ENCODE measurements around the gene DLG1. TPM values are rescaled to one million over a fixed set of nuclear protein-coding genes. Genes with fewer than 3 reads are reported as not detected.
"Not testable (repeated sequence)": the region's sequence is repeated elsewhere in the genome, so short reads cannot be mapped to it uniquely, and the experiment has no call there.

DLG1 gene
- total RNA-seq, 1 experiment from 2014 or later, result 81.2 TPM

DNA sequence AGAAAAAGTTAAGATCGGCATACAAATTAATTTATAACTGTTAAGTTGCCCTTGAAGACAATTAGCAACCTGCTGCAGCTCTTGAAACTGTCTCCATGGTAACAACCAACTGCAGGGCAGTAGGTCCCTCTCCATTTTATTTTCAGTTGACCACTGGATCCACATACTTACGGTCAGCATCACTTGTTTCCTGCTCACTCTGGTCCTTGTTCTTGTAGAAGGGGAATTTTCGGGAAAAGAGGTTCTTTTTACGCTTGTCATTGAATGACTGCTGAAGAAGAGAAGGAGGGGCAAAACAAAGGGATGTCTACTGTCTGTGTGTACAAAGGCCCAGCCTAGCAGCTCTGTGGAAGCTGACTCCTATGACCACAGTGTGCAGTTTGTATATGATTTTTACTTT, 222.0 kb downstream of the DLG1 start:
- Histone ChIP-seq H3K27ac (no peak overlapping the region), H3K27me3 (replicated peaks) (no peaks in the 10 kb centered on the region), H3K4me3 (no peak overlapping the region), H3K4me1 (replicated peaks) (no peaks in the 10 kb centered on the region), H3K9me3 (replicated peaks) (no peaks in the 10 kb centered on the region), H3K36me3 (peaks cover 42% of the 10 kb centered on the region)
- DNase-seq (ENCODE audit: low read depth in 1 of 2, low spot score in 2 of 2), result no peak

DNA sequence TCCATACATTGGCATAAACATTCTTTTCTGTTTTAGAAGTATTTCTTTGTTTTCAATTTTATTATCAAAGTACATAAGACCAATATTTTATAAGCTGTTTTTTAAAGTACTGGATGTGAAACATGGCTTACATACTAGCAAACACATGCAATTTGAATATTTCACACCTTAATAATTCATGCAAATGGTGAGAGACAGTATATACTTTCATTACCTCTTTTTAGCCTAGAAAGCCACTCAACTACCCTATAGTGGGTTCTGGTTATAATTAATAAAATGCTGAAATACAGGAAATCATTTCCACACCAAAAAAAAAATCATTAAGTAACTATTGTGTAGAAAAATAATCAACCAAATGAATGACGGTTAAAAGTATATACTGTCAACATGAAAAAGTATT, 230.3 kb downstream of the DLG1 start:
- Histone ChIP-seq H3K4me1 (replicated peaks) (peaks cover 6% of the 10 kb centered on the region), H3K4me3 (no peak overlapping the region), H3K27ac (no peak overlapping the region), H3K36me3 (peaks cover 30% of the 10 kb centered on the region), H3K9me3 (replicated peaks) (no peaks in the 10 kb centered on the region), H3K27me3 (replicated peaks) (no peaks in the 10 kb centered on the region)
- no peak for DNase-seq (ENCODE audit: low read depth in 1 of 2, low spot score in 2 of 2)

DNA sequence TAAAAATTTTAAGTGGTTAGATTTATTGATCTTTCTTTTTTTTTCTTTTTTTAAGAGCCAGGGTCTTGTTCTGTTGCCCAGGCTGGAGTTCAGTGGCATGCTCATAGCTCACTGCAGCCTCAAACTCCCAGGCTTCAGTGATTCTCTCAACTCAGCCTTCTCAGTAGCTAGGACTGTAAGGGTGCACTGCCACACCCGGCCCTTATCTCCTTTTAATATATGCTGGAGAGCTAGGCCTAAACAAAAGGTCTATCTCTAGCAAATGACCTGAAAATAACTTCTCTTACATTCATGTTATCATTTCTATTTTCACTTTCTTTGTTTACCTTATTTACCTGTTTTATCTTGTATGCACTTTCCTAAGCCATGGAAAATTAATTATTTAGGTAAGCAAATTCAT, 233.6 kb downstream of the DLG1 start:
- no peak for DNase-seq (ENCODE audit: low read depth in 1 of 2, low spot score in 2 of 2)
- H3K4me1 ChIP-seq (replicated peaks), result peaks cover 6% of the 10 kb centered on the region
- H3K9me3 ChIP-seq (replicated peaks), result no peaks in the 10 kb centered on the region
- peaks cover 49% of the 10 kb centered on the region for H3K36me3 ChIP-seq
- H3K27me3 ChIP-seq (replicated peaks), result no peaks in the 10 kb centered on the region
- no peak overlapping the region for H3K4me3 ChIP-seq
- H3K27ac ChIP-seq, result no peak overlapping the region

DNA sequence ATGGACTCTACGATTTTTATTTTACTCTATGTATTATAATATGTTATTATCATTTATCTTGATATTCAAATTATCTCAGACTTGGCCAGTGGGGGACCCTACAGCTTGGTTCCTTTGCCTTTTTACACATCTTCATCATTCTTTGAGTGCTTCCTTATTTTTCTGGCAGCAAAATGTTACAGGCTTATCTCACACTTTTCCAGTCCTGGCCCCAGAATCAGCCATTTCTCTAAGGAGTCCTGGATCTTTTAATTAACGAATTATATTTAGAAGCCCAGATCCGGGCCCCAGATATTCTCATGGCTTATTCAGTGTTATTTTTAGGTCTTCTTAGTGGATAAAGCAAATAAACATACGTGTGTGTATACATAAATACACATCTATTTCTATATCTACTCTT, 236.0 kb downstream of the DLG1 start:
- Histone ChIP-seq H3K4me1 (replicated peaks) (peaks cover 6% of the 10 kb centered on the region), H3K9me3 (replicated peaks) (no peaks in the 10 kb centered on the region), H3K4me3 (no peak overlapping the region), H3K27ac (no peak overlapping the region), H3K27me3 (replicated peaks) (no peaks in the 10 kb centered on the region), H3K36me3 (peaks cover 70% of the 10 kb centered on the region)
- DNase-seq (ENCODE audit: low read depth in 1 of 2, low spot score in 2 of 2), result no peak

DNA sequence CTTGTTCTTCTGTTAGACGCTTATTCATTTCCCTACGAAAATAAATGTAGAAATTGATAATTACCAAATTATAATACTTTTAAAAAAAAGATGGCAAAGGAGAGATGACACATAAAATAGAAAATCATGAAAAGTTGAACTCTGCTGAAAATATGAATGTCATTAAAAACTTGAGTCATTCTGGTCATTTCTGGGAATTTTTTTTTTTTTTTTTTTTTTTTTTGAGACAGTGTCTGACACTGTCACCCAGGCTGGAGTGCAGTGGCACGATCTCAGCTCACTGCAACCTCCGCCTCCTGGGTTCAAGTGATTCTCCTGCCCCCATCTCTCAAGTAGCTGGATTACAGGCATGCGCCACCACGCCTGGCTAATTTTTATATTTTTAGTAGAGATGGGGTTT, 246.8 kb downstream of the DLG1 start:
- not testable (repeated sequence) for DNase-seq (ENCODE audit: low read depth in 1 of 2, low spot score in 2 of 2); H3K4me3 ChIP-seq; H3K27me3 ChIP-seq (replicated peaks); H3K9me3 ChIP-seq (replicated peaks); H3K27ac ChIP-seq; H3K4me1 ChIP-seq (replicated peaks)
- peaks cover 65% of the 10 kb centered on the region for H3K36me3 ChIP-seq

DNA sequence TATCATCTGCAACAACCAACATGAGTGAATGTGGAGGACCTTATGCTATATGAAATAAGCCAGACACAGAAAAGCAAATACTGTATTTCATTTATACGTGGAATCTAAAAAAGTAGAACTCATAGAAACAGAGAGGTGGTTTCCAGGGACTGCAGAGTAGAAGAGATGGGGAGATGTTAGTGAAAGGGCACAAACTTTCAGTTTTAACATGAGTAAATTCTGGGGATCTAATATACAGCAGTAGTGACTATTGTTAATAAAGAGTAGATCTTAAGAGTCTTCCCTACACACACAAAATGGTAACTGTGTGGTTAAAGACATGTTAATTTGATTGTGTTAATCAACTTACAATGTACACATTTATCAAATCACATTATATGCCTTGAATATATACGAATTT, 247.9 kb downstream of the DLG1 start:
- Histone ChIP-seq H3K9me3 (replicated peaks) (no peaks in the 10 kb centered on the region), H3K4me1 (replicated peaks) (no peaks in the 10 kb centered on the region), H3K27me3 (replicated peaks) (no peaks in the 10 kb centered on the region), H3K36me3 (peaks cover 66% of the 10 kb centered on the region), H3K4me3 (no peak overlapping the region), H3K27ac (no peak overlapping the region)
- DNase-seq (ENCODE audit: low read depth in 1 of 2, low spot score in 2 of 2), result no peak

DNA sequence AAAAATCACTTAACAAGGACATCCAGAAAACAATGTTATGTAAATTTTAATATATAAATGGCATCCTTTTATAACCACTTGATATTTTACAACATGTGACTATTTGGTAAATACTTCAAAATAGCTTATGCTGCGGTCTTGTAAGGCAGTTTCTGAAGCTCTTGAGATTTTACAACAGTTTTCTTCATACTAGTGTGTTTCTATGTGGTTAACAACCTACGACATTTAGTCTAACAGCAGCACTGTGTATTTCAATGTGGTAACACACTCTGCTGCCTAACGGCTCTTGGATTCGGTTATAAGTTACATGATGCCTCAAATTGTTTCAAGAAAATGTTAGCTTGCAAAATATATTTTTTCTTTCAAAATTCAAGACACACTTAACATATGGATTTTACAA, 255.9 kb downstream of the DLG1 start:
- H3K4me3 ChIP-seq, result no peak overlapping the region
- no peak for DNase-seq (ENCODE audit: low read depth in 1 of 2, low spot score in 2 of 2)
- 0 out of 2 replicates have a peak, but pooled peaks cover 1% of the 10 kb centered on the region for H3K27me3 ChIP-seq (replicated peaks)
- H3K27ac ChIP-seq, result no peak overlapping the region
- no peaks in the 10 kb centered on the region for H3K4me1 ChIP-seq (replicated peaks)
- peaks cover 35% of the 10 kb centered on the region for H3K36me3 ChIP-seq
- H3K9me3 ChIP-seq (replicated peaks), result no peaks in the 10 kb centered on the region

DNA sequence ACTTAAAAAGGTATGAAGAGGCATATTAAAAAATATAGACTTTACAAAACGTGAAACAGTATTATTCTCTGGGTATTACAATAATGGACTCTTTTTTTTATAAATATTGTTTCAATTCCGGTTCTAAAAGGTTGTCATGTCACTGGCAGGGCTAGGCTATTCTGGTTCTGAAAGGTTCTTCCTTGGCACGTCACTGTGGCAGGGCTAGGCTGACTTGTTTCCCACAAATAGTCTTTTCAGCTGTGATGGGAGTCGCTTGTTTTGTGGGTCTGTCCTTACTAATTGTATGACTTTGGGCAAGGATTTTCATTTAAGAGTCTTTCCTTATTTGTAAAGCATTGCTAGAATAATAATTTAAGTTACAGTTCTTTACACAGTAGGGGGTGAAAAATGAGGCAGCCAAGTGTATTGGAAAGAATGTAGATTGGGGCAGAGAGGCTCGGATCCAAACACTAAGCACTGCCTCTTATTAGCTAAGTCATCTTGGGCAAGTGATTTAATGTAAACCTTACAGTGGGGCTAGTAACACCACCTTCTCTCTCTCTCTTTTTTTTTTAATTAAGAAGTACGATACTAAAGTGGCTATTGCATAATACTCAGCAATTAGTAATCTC, 256.4 kb downstream of the DLG1 start:
- Histone ChIP-seq H3K4me1 (replicated peaks) (no peaks in the 10 kb centered on the region), H3K4me3 (no peak overlapping the region), H3K36me3 (peaks cover 35% of the 10 kb centered on the region), H3K27me3 (replicated peaks) (peaks cover 5% of the 10 kb centered on the region; the same call in 1 of the 2 replicates), H3K27ac (no peak overlapping the region), H3K9me3 (replicated peaks) (no peaks in the 10 kb centered on the region)
- DNase-seq (ENCODE audit: low read depth in 1 of 2, low spot score in 2 of 2), result no peak

DNA sequence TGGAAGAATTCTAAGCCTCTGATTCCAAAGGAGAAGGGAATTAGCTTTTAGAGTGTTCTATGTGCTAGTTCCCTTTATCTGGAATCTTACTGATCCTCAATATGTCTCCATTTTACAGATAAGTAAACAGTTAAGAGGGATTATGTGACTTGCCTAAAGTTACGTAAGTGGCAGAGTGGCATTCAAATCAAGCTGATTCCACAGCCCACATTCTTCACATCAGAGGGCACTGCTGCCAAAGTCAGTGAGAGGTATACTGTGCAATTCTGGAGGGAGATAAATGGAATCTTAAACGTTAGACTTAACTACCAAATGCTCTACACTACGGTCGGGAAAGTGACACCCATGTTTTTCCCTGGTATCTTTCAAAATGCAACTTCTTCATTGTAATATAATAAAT, 257.8 kb downstream of the DLG1 start:
- no peak for DNase-seq (ENCODE audit: low read depth in 1 of 2, low spot score in 2 of 2)
- Histone ChIP-seq H3K27me3 (replicated peaks) (peaks cover 18% of the 10 kb centered on the region), H3K4me1 (replicated peaks) (peaks cover 5% of the 10 kb centered on the region; the same call in 1 of the 2 replicates), H3K27ac (no peak overlapping the region), H3K4me3 (no peak overlapping the region), H3K9me3 (replicated peaks) (no peaks in the 10 kb centered on the region), H3K36me3 (peaks cover 27% of the 10 kb centered on the region)

DNA sequence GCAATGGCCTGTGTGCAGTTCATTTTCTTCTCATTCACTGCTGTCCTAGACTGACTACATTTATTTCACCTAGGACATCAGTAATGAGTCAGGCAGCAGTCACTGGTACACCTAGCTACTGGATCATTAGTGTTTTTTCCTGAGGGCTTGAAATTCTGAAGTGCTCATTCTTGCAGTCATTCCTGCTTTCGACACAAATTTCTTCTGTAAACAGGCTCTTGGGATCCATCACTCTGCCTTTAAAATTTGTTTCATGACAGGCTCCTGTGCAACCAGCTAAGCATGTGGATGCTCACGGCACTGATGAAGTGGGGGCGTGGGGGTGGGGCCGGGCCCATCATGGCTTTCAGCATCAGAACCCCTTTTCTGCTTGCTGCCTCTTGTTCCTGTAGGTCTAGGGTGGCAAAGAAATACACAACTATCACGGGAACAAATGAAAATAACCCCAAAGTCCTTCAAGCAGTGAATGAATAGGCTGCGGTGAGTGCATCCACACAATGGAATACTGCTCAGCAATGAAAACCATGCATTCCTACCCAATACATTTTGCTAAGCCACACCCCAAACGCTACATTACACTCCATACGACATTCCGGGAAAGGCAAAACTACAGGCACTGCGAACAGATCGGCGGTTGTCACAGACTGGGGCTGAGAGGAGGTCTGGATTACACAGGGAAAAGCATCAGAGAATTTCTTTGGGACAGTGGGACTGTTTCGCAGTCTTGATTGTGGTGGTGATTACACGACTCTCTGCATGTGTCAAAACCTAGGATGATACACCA, 259.5 kb downstream of the DLG1 start:
- Histone ChIP-seq H3K27me3 (replicated peaks) (peaks cover 22% of the 10 kb centered on the region), H3K4me3 (no peak overlapping the region), H3K4me1 (replicated peaks) (peaks cover 5% of the 10 kb centered on the region; the same call in 1 of the 2 replicates), H3K36me3 (peaks cover 10% of the 10 kb centered on the region), H3K27ac (no peak overlapping the region), H3K9me3 (replicated peaks) (no peaks in the 10 kb centered on the region)
- DNase-seq (ENCODE audit: low read depth in 1 of 2, low spot score in 2 of 2), result no peak

DNA sequence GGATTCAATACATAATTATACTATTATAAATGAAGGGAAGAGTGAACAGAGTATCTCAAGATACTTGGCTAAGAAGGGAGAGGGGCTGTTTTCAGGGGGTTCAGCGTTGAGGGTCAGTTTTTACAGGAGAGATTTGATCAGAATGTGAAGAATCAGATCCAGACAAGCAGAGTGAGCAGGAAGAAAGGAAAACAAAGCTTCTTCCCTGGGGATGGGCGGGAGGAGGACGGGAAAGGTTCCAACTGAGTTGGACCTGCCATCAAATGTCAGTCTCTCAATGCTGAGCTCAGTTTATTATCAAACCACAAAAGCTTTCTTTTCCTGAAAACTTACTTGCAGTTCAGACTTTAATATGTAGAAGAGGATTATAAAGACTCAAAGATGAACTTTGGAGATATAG, 262.8 kb downstream of the DLG1 start:
- Histone ChIP-seq H3K4me1 (replicated peaks) (peaks cover 20% of the 10 kb centered on the region), H3K36me3 (no peaks in the 10 kb centered on the region), H3K27me3 (replicated peaks) (peaks cover 22% of the 10 kb centered on the region), H3K4me3 (no peak overlapping the region), H3K27ac (no peak overlapping the region), H3K9me3 (replicated peaks) (no peaks in the 10 kb centered on the region)
- DNase-seq (ENCODE audit: low read depth in 1 of 2, low spot score in 2 of 2), result no peak

DNA sequence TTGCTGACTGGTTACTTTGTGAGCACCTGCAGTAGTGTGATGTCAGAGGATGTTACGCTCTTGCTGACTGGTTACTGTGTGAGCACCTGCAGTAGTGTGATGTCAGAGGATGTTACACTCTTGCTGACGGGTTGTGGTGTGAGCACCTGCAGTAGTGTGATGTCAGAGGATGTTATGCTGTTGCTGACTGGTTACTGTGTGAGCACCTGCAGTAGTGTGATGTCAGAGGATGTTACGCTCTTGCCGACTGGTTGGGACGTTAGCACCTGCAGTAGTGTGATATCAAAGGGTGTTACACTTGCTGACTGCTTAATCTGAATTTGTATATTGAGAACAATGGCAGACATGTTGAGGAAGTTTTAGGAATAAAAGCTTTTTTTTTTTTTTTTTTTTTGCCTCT, 263.6 kb downstream of the DLG1 start:
- H3K9me3 ChIP-seq (replicated peaks); H3K36me3 ChIP-seq; DNase-seq (ENCODE audit: low read depth in 1 of 2, low spot score in 2 of 2); H3K27ac ChIP-seq; H3K4me3 ChIP-seq: not testable (repeated sequence)
- Histone ChIP-seq H3K27me3 (replicated peaks) (peaks cover 22% of the 10 kb centered on the region), H3K4me1 (replicated peaks) (peaks cover 22% of the 10 kb centered on the region)

DNA sequence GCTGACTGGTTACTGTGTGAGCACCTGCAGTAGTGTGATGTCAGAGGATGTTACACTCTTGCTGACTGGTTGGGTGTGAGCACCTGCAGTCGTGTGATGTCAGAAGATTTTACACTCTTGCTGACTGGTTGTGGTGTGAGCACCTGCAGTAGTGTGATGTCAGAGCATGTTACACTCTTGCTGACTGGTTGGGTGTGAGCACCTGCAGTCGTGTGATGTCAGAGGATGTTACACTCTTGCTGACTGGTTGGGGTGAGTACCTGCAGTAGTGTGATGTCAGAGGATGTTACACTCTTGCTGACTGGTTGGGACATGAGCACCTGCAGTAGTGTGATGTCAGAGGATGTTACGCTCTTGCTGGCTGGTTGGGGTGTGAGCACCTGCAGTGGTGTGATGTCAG, 264.6 kb downstream of the DLG1 start:
- H3K4me3 ChIP-seq; H3K27ac ChIP-seq; DNase-seq (ENCODE audit: low read depth in 1 of 2, low spot score in 2 of 2); H3K36me3 ChIP-seq; H3K9me3 ChIP-seq (replicated peaks): not testable (repeated sequence)
- H3K4me1 ChIP-seq (replicated peaks), result peaks cover 28% of the 10 kb centered on the region
- peaks cover 22% of the 10 kb centered on the region for H3K27me3 ChIP-seq (replicated peaks)

Data from SJSA1 (cell line).